NT2/D1 (cell line): Measurements from ENCODE around the gene GCN1.

Source experiments
- SUZ12 ChIP-seq: IDR thresholded peaks from 2 replicates; pipeline ENCODE4 v1.6.1; 2011; ENCODE audit not compliant: insufficient read length, insufficient read depth; ENCODE audit errors: extremely low read depth
- ZNF274 ChIP-seq: IDR thresholded peaks from 2 replicates; pipeline ENCODE4 v1.6.1; 2011; ENCODE audit warnings: mild to moderate bottlenecking, low read depth, low read length

DNA sequence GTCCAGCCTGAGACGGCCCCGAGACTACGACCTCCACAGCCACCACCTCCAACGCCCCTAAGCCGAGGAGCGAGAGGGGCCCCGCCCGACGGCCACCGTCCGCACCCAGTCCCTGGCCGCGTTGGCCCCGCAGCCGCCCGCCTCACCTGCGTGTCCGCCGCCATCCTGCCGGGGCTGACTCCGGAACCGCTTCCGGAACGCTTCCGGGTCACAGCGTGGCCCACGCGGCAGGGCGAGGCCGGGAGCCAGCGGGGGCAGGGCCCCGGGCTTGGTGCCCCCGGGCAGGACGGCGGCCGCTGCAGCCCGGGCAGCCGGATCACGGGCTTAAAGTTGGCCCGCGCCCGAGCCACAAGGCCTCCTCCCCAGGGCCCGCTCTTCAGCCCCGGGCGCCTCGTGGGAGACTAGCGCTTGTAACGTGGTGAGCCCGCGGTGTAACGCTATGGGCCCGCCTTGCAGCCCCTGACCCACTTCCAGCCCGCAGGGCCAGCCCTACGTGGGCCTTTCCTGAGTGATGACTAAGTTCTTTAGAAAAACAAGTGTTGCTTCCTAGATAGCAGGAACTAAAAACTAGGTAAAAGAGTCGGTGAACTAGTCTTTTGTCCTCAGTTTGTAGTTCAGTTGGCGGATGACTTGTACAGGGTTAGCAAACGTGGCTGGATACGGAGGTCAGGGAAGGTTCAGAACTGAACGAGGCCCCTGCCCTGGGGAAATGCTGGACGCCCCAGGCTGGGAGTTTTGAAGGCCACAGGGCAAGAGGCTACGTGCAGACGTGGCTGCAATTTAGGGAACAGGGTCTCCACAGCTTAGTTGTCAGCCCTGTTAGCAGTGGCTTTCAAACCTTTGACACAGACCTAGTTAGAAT lies at the start of gene GCN1:
- TF ChIP-seq SUZ12 (no peak), ZNF274 (no peak)
